PC-9 (cell line): ENCODE results near the gene MERTK.

ENCODE experiments used
- EZH2 ChIP-seq: fragments of 200-600 bp; sonication (generic); IDR thresholded peaks from 2 replicates; pipeline ENCODE4 v1.8.0; 2017; ENCODE audit warnings: antibody characterized with exemption, low read depth
- TF ChIP-seq, protein P1 (sequence below): fragments of 200-600 bp; sonication (generic); conservative IDR thresholded peaks from 2 replicates; pipeline ENCODE4 v1.6.1; 2017; ENCODE audit warnings: mixed run types, antibody characterized with exemption, mild to moderate bottlenecking, moderate library complexity

DNA sequence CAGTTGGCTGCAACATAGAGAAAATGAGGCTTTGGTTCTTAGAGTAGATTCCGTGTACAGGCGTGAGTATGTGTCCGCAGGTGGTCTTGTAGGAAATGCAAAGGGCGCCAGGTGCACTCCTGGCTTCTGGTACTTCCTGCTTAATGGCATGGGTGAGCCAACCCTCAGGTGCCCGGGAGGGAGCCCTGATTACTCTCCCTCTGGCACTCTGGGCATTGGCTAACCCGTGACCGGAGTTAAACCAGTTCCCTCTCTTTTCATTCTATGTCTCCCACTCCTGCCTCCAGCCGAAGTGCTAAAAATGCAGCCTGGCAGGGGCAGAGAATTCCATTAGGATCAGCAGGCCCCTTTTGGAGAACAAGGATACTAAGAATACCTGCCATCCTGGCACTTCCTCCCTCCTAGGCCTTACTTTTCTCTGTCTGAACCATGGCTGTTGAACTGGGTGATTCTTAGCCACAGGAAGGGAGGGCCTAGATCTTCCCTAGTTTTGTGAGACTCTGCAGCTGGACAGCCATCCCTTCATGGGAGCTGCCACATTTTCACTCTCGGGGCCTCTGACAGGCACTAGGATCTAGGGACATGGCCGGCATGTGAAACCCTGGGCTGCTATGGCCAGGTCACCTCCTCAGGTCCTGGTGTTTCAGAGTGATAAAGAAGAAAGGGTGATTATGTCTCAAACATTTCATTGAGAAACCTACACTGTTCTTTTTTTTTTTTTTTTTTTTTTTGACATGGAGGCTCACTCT, 6.5 kb downstream of the MERTK start:
- TF ChIP-seq, protein P1, sequence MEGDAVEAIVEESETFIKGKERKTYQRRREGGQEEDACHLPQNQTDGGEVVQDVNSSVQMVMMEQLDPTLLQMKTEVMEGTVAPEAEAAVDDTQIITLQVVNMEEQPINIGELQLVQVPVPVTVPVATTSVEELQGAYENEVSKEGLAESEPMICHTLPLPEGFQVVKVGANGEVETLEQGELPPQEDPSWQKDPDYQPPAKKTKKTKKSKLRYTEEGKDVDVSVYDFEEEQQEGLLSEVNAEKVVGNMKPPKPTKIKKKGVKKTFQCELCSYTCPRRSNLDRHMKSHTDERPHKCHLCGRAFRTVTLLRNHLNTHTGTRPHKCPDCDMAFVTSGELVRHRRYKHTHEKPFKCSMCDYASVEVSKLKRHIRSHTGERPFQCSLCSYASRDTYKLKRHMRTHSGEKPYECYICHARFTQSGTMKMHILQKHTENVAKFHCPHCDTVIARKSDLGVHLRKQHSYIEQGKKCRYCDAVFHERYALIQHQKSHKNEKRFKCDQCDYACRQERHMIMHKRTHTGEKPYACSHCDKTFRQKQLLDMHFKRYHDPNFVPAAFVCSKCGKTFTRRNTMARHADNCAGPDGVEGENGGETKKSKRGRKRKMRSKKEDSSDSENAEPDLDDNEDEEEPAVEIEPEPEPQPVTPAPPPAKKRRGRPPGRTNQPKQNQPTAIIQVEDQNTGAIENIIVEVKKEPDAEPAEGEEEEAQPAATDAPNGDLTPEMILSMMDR, result no peak
- no peak for TF ChIP-seq EZH2
